HCT116 (cell line): ENCODE measurements around the gene ANKRD18B. TPM values are rescaled to one million over a fixed set of nuclear protein-coding genes. Genes with fewer than 3 reads are reported as not detected.
"Not testable (repeated sequence)": the region's sequence is repeated elsewhere in the genome, so short reads cannot be mapped to it uniquely, and the experiment has no call there.

Source experiments
- ATAC-seq: fragments of 200-7000 bp; cut with Tn5 transposase; 2 replicates; pipeline ENCODE4 v1.9.1; 2020; ENCODE audit warnings: mild to moderate bottlenecking, moderate library complexity
- BruUV-seq: library from RNA; stranded (reverse); fragments of 400-500 nt; replicated peaks from 2 replicates; lab custom pipeline; 2021; lab: Mats Ljungman, UMichigan
- CTCF ChIA-PET: fragments of 300-600 bp; sonication (Branson Sonifier 250); formaldehyde crosslinking; loops from one replicate; lab custom pipeline; 2021; ENCODE audit warnings: antibody characterized with exemption; lab: Charles Lee
- POLR2A ChIA-PET: fragments of 300-600, 350-600 bp; sonication (Branson Sonifier 250); formaldehyde crosslinking; loops from one replicate; lab custom pipeline; 2021; ENCODE audit warnings: antibody characterized with exemption; lab: Charles Lee
- RAD21 ChIA-PET, 2 experiments: fragments of 300-600 bp; sonication (Branson Sonifier 250); formaldehyde crosslinking; loops; one replicate each; lab custom pipeline; 2023; ENCODE audit warnings: low total read pairs in 2 of 2; ENCODE audit not compliant: uncharacterized antibody in 2 of 2, unreplicated experiment in 2 of 2, low non-redundant PET in 1 of 2; lab: Charles Lee
- DNase-seq: peaks from one replicate; pipeline ENCODE4 v3.0.0-alpha.2; 2010; ENCODE audit warnings: low read depth, low spot score
- H2AFZ ChIP-seq: fragments of 200-600 bp; shearing (Covaris generic), sonication (generic); 2 replicates; pipeline ENCODE4 v1.6.1; 2017; ENCODE audit warnings: low read depth, mixed run types, mixed read lengths, antibody characterized with exemption, low read length; ENCODE audit not compliant: poor library complexity, severe bottlenecking
- H3K27ac ChIP-seq: 2 replicates; pipeline ENCODE4 v1.5.1; 2012; ENCODE audit warnings: low read depth, low read length
- H3K27me3 ChIP-seq: fragments of 200-600 bp; sonication (generic); 2 replicates; pipeline ENCODE4 v1.6.1; 2016; ENCODE audit warnings: mixed run types, low read length, mixed read lengths; ENCODE audit not compliant: insufficient read depth
- H3K36me3 ChIP-seq, 2 experiments: fragments of 200-500 bp in 1 of 2; fragments of 200-600 bp in 1 of 2; sonication (Bioruptor generic) in 1 of 2; sonication (generic) in 1 of 2; 2 replicates each; pipeline versions ENCODE4 v1.5.1 to v1.6.1; 2014 to 2016; ENCODE audit warnings: low read length in 2 of 2, inconsistent platforms in 1 of 2, mixed read lengths in 1 of 2, mixed run types in 1 of 2; ENCODE audit not compliant: insufficient read depth in 2 of 2, control insufficient read depth in 1 of 2
- H3K4me1 ChIP-seq, 2 experiments: fragments of 200-600 bp in 1 of 2; sonication (generic) in 1 of 2; 2 replicates each; pipeline versions ENCODE4 v1.5.1 to v1.6.1; 2012 to 2017; ENCODE audit warnings: low read length in 2 of 2, inconsistent platforms in 1 of 2, mild to moderate bottlenecking in 1 of 2, mixed read lengths in 1 of 2, mixed run types in 1 of 2, moderate library complexity in 1 of 2; ENCODE audit not compliant: insufficient read depth in 2 of 2, control insufficient read depth in 1 of 2
- H3K4me2 ChIP-seq: fragments of 200-600 bp; sonication (generic); 2 replicates; pipeline ENCODE4 v1.6.1; 2017; ENCODE audit warnings: mixed run types, low read length, mixed read lengths
- H3K4me3 ChIP-seq, 2 experiments: fragments of 200-600 bp in 1 of 2; sonication (generic) in 1 of 2; replicated peaks in 1 of 2; 2 replicates each; pipeline ENCODE4 v1.5.1; 2011 to 2016; ENCODE audit warnings: low read length in 2 of 2, control low read depth in 1 of 2, low read depth in 1 of 2, mild to moderate bottlenecking in 1 of 2, mixed read lengths in 1 of 2, mixed run types in 1 of 2
- H3K79me2 ChIP-seq: fragments of 200-600 bp; sonication (generic); 2 replicates; pipeline ENCODE4 v1.6.1; 2017; ENCODE audit warnings: mild to moderate bottlenecking, mixed run types, low read length, moderate library complexity, mixed read lengths; ENCODE audit not compliant: insufficient read depth
- H3K9ac ChIP-seq: fragments of 200-600 bp; sonication (generic); 2 replicates; pipeline ENCODE4 v1.6.1; 2016; ENCODE audit warnings: low read length, mixed read lengths
- H3K9me2 ChIP-seq: fragments of 200-600 bp; sonication (generic), shearing (Covaris generic); 2 replicates; pipeline ENCODE4 v1.6.1; 2017; ENCODE audit warnings: mixed run types, mild to moderate bottlenecking, moderate library complexity; ENCODE audit not compliant: insufficient read depth
- H3K9me3 ChIP-seq, 2 experiments: fragments of 200-500 bp in 1 of 2; fragments of 200-600 bp in 1 of 2; sonication (Bioruptor generic) in 1 of 2; sonication (generic) in 1 of 2; 2 replicates each; pipeline ENCODE4 v1.6.1; 2014 to 2017; ENCODE audit warnings: low read length in 2 of 2, mixed read lengths in 2 of 2, inconsistent platforms in 1 of 2, low read depth in 1 of 2, mild to moderate bottlenecking in 1 of 2, mixed run types in 1 of 2, moderate library complexity in 1 of 2; ENCODE audit not compliant: control insufficient read depth in 1 of 2, insufficient read depth in 1 of 2
- H4K20me1 ChIP-seq: fragments of 200-600 bp; sonication (generic), shearing (Covaris generic); 2 replicates; pipeline ENCODE4 v1.6.1; 2017; ENCODE audit warnings: mixed run types, mild to moderate bottlenecking, moderate library complexity; ENCODE audit not compliant: insufficient read depth
- CBX3 ChIP-seq: IDR thresholded peaks from 2 replicates; pipeline ENCODE4 v1.6.1; 2012; ENCODE audit warnings: low read depth
- EZH2phosphoT487 ChIP-seq: fragments of 200-600 bp; IDR thresholded peaks from 2 replicates; pipeline ENCODE4 v1.6.1; 2018; ENCODE audit warnings: antibody characterized with exemption, borderline replicate concordance
- POLR2AphosphoS5 ChIP-seq: IDR thresholded peaks from 2 replicates; pipeline ENCODE4 v1.6.1; 2011; ENCODE audit warnings: mild to moderate bottlenecking, low read depth, low read length, moderate library complexity
- SP1 ChIP-seq: IDR thresholded peaks from 2 replicates; pipeline ENCODE4 v1.6.1; 2012; ENCODE audit warnings: low read depth
- ZFX ChIP-seq: fragments of 450-650 bp; IDR thresholded peaks from 2 replicates; pipeline ENCODE4 v1.6.1; 2017
- intact Hi-C: fragments of 100-400 bp; cut with micrococcal nuclease; formaldehyde crosslinking; loops from 2 replicates; pipeline ENCODE4 v1.10.0; 2022
- total RNA-seq: library from RNA; stranded (reverse); gene quantifications from one replicate; pipeline ENCODE4 v1.2.1, GENCODE V29; 2021; ENCODE audit not compliant: unreplicated experiment
- TF ChIP-seq, protein P1 (sequence below), 3 experiments: fragments of 200-600 bp in 1 of 3; sonication (generic) in 1 of 3; IDR thresholded peaks in 2 of 3; conservative IDR thresholded peaks in 1 of 3; 2 replicates each; pipeline ENCODE4 v1.5.1; 2012 to 2017; ENCODE audit warnings: low read depth in 2 of 3, low read length in 2 of 3, antibody characterized with exemption in 1 of 3, borderline replicate concordance in 1 of 3, control low read depth in 1 of 3, mild to moderate bottlenecking in 1 of 3, mixed read lengths in 1 of 3, mixed run types in 1 of 3, moderate library complexity in 1 of 3; ENCODE audit not compliant: insufficient read depth in 1 of 3
- TF ChIP-seq, protein P2 (sequence below): IDR thresholded peaks from 2 replicates; pipeline ENCODE4 v1.6.1; 2011; ENCODE audit warnings: mild to moderate bottlenecking, low read length, moderate library complexity; ENCODE audit not compliant: insufficient replicate concordance; ENCODE audit errors: extremely low read depth
- TF ChIP-seq, protein P3 (sequence below): IDR thresholded peaks from 2 replicates; pipeline ENCODE4 v1.6.1; 2012

Gene ANKRD18B
- total RNA-seq, 1 experiment from 2014 or later: 3.9 TPM

DNA sequence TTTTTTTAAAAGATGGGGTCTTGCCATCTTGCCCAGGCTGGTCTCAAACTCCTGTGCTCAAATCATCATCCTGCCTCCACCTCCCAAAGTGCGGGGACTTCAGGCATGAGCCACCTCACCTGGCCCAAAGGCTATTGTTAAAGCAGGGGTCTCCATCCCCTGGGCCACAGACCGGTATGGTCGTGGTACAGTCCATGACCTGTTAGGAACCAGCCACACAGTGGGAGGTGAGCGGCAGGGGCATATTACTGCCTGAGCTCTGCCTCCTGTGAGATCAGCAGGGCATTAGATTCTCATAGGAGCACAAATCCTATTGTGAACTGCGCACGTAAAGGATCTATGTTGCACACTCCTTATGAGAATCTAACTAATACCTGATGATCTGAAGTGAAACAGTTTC, 43.1 kb upstream of the ANKRD18B start:
- no peaks in the 10 kb centered on the region for H4K20me1 ChIP-seq
- no TSS peak for BruUV-seq
- TF ChIP-seq SP1 (no peak), POLR2AphosphoS5 (no peak), EZH2phosphoT487 (no peak), CBX3 (no peak), ZFX (no peak)
- TF ChIP-seq, protein P1, sequence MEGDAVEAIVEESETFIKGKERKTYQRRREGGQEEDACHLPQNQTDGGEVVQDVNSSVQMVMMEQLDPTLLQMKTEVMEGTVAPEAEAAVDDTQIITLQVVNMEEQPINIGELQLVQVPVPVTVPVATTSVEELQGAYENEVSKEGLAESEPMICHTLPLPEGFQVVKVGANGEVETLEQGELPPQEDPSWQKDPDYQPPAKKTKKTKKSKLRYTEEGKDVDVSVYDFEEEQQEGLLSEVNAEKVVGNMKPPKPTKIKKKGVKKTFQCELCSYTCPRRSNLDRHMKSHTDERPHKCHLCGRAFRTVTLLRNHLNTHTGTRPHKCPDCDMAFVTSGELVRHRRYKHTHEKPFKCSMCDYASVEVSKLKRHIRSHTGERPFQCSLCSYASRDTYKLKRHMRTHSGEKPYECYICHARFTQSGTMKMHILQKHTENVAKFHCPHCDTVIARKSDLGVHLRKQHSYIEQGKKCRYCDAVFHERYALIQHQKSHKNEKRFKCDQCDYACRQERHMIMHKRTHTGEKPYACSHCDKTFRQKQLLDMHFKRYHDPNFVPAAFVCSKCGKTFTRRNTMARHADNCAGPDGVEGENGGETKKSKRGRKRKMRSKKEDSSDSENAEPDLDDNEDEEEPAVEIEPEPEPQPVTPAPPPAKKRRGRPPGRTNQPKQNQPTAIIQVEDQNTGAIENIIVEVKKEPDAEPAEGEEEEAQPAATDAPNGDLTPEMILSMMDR (IDR thresholded peaks at IDR 0.05 in 2 of 3, conservative IDR thresholded peaks at IDR 0.05 in 1 of 3; ENCODE audit: borderline replicate concordance in 1 of 3, insufficient read depth in 1 of 3, low read depth in 2 of 3, low read length in 2 of 3): no peak
- TF ChIP-seq, protein P2, sequence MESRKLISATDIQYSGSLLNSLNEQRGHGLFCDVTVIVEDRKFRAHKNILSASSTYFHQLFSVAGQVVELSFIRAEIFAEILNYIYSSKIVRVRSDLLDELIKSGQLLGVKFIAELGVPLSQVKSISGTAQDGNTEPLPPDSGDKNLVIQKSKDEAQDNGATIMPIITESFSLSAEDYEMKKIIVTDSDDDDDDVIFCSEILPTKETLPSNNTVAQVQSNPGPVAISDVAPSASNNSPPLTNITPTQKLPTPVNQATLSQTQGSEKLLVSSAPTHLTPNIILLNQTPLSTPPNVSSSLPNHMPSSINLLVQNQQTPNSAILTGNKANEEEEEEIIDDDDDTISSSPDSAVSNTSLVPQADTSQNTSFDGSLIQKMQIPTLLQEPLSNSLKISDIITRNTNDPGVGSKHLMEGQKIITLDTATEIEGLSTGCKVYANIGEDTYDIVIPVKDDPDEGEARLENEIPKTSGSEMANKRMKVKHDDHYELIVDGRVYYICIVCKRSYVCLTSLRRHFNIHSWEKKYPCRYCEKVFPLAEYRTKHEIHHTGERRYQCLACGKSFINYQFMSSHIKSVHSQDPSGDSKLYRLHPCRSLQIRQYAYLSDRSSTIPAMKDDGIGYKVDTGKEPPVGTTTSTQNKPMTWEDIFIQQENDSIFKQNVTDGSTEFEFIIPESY: no peak
- TF ChIP-seq, protein P3, sequence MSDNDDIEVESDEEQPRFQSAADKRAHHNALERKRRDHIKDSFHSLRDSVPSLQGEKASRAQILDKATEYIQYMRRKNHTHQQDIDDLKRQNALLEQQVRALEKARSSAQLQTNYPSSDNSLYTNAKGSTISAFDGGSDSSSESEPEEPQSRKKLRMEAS: no peak
- TF ChIP-seq, all 23 proteins: peak for 0
- ATAC-seq (no peak), DNase-seq (no peak)
- no peaks in the 10 kb centered on the region for H3K79me2 ChIP-seq
- RAD21 ChIA-PET: no interaction called here
- no peaks in the 10 kb centered on the region for H3K9me3 ChIP-seq
- CTCF ChIA-PET: no interaction called here
- no peak overlapping the region for H3K4me2 ChIP-seq
- no peak overlapping the region for H2AFZ ChIP-seq
- no peaks in the 10 kb centered on the region for H3K4me1 ChIP-seq
- H3K27ac ChIP-seq: no peak overlapping the region
- H3K36me3 ChIP-seq: no peaks in the 10 kb centered on the region
- intact Hi-C loops: no loop called here
- H3K4me3 ChIP-seq: no peak overlapping the region
- no peaks in the 10 kb centered on the region for H3K27me3 ChIP-seq
- H3K9me2 ChIP-seq: no peaks in the 10 kb centered on the region
- POLR2A ChIA-PET: no interaction called here
- H3K9ac ChIP-seq: no peak overlapping the region

DNA sequence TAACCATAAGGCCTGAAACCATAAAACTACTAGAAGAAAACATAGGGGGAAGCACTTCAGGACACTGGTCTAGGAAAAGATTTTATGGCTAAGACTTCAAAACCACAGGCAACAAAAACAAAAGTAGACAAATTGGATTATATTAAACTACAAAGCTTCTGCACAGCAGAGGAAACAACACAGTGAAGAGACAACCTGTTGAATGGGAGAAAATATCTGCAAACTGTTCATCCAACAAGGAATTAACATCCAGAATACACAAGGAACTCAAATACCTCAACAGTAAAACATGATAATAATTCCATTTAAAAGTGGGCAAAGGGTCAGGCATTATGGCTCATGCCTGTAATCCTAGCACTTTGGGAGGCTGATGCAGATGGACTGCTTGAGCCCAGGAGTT, 38.7 kb upstream of the ANKRD18B start:
- H3K79me2 ChIP-seq, H3K9me3 ChIP-seq, intact Hi-C loops, BruUV-seq, H3K4me1 ChIP-seq, H3K4me2 ChIP-seq, H3K9ac ChIP-seq, H2AFZ ChIP-seq, DNase-seq, H4K20me1 ChIP-seq, H3K27ac ChIP-seq, POLR2A ChIA-PET, RAD21 ChIA-PET, ATAC-seq, H3K9me2 ChIP-seq, H3K27me3 ChIP-seq, H3K36me3 ChIP-seq, CTCF ChIA-PET, H3K4me3 ChIP-seq: not testable (repeated sequence)
